KMS-11 (cell line): ENCODE measurements around the gene PDE5A.

Experiments
- H2AFZ ChIP-seq: fragments of 200-600 bp; sonication (generic); 2 replicates; pipeline ENCODE4 v1.6.1; 2016; ENCODE audit warnings: antibody characterized with exemption, mixed run types, low read depth
- H3K27ac ChIP-seq: fragments of 200-600 bp; sonication (generic); 2 replicates; pipeline ENCODE4 v1.6.1; 2016; ENCODE audit warnings: mild to moderate bottlenecking, mixed run types
- H3K27me3 ChIP-seq: fragments of 200-600 bp; sonication (generic); 2 replicates; pipeline ENCODE4 v1.6.1; 2017; ENCODE audit warnings: mild to moderate bottlenecking, low read depth, mixed run types, moderate library complexity; ENCODE audit not compliant: insufficient read depth
- H3K36me3 ChIP-seq: fragments of 200-600 bp; sonication (generic); 2 replicates; pipeline ENCODE4 v1.6.1; 2017; ENCODE audit warnings: mild to moderate bottlenecking, mixed run types; ENCODE audit not compliant: insufficient read depth
- H3K4me1 ChIP-seq: fragments of 200-600 bp; sonication (generic); 2 replicates; pipeline ENCODE4 v1.6.1; 2016; ENCODE audit warnings: mild to moderate bottlenecking, low read depth, mixed run types; ENCODE audit not compliant: poor library complexity, severe bottlenecking
- H3K4me2 ChIP-seq: fragments of 200-600 bp; sonication (generic); 2 replicates; pipeline ENCODE4 v1.7.0; 2016; ENCODE audit warnings: mild to moderate bottlenecking, mixed run types
- H3K4me3 ChIP-seq: fragments of 200-600 bp; sonication (generic); IDR thresholded peaks from 2 replicates; pipeline ENCODE4 v1.6.1; 2017; ENCODE audit warnings: low read depth, low read length, mixed read lengths; ENCODE audit not compliant: insufficient read depth
- H3K79me2 ChIP-seq: fragments of 200-600 bp; sonication (generic); 2 replicates; pipeline ENCODE4 v1.6.1; 2016; ENCODE audit warnings: low read depth, mixed run types; ENCODE audit not compliant: insufficient read depth
- H3K9ac ChIP-seq: fragments of 200-600 bp; sonication (generic); 2 replicates; pipeline ENCODE4 v1.6.1; 2016; ENCODE audit warnings: mild to moderate bottlenecking, mixed run types
- H4K20me1 ChIP-seq: fragments of 200-600 bp; sonication (generic); 2 replicates; pipeline ENCODE4 v1.6.1; 2016; ENCODE audit warnings: mild to moderate bottlenecking, mixed run types; ENCODE audit not compliant: insufficient read depth
- CTCF ChIP-seq: fragments of 200-600 bp; sonication (generic); conservative IDR thresholded peaks from 2 replicates; pipeline ENCODE4 v1.6.1; 2017; ENCODE audit warnings: low read depth, mild to moderate bottlenecking, antibody characterized with exemption, low read length, moderate library complexity, mixed read lengths

Gene PDE5A

GRCh38 chr4:119518915-119519410 is 109.6 kb downstream of the PDE5A start:
- H3K36me3 ChIP-seq = no peaks in the 10 kb centered on the region
- no peak for TF ChIP-seq CTCF
- no peak overlapping the region for H3K9ac ChIP-seq
- H3K79me2 ChIP-seq = no peaks in the 10 kb centered on the region
- H3K27ac ChIP-seq = no peak overlapping the region
- H4K20me1 ChIP-seq = no peaks in the 10 kb centered on the region
- no peak overlapping the region for H2AFZ ChIP-seq
- no peak overlapping the region for H3K4me2 ChIP-seq
- no peak overlapping the region for H3K4me3 ChIP-seq
- no peaks in the 10 kb centered on the region for H3K27me3 ChIP-seq
- no peaks in the 10 kb centered on the region for H3K4me1 ChIP-seq

GRCh38 chr4:119518230-119518892 is 110.2 kb downstream of the PDE5A start:
- H3K9ac ChIP-seq = no peak overlapping the region
- no peaks in the 10 kb centered on the region for H3K36me3 ChIP-seq
- H3K27ac ChIP-seq = no peak overlapping the region
- no peak overlapping the region for H3K4me2 ChIP-seq
- no peak for TF ChIP-seq CTCF
- no peaks in the 10 kb centered on the region for H3K79me2 ChIP-seq
- no peak overlapping the region for H3K4me3 ChIP-seq
- no peaks in the 10 kb centered on the region for H3K4me1 ChIP-seq
- no peaks in the 10 kb centered on the region for H4K20me1 ChIP-seq
- H3K27me3 ChIP-seq = no peaks in the 10 kb centered on the region
- H2AFZ ChIP-seq = no peak overlapping the region

DNA sequence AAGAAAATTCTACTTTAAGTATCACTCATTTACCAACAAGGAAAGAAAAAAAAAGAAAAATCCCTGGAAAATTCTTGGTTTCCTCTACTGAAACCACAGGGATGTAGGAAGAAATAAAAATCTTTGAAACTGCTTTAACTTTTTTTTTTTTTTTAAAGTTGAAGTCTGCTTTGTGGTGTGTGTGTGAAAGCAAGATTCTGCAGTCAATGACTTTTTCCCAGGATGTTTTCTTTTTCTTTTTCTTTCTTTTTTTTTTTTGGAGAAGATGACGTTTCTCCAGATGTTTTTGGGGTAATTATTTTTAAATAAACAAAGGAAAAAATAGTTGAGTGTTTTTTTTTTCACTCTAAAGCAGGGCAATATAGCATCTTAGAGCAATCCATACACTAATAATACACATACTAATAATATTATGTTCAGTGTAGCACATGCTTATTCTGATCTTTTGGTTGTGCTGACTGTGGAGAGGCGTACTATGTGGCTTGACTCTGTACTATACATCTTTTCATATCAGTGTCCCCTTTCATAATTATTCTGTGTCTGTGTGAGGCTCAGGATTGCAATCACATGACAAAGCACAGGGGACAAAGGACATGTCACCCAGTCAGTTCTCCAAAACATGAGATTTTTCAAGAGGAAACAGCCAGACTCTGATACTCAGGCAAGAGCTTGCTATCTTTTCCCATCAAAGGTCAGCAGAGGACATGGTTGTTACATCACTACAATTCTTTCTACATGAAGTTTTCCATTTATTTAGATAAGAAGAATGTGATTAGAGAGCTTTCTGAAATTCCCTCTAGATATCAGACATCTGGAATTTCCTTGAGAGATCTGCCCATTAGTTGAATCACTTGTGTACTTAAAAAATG is 111.0 kb downstream of the PDE5A start:
- Histone ChIP-seq H3K4me1 (no peaks in the 10 kb centered on the region), H3K4me2 (no peak overlapping the region), H3K79me2 (no peaks in the 10 kb centered on the region), H3K27me3 (no peaks in the 10 kb centered on the region), H2AFZ (no peak overlapping the region), H3K9ac (no peak overlapping the region), H4K20me1 (no peaks in the 10 kb centered on the region), H3K36me3 (no peaks in the 10 kb centered on the region), H3K4me3 (no peak overlapping the region), H3K27ac (no peak overlapping the region)
- no peak for TF ChIP-seq CTCF

DNA sequence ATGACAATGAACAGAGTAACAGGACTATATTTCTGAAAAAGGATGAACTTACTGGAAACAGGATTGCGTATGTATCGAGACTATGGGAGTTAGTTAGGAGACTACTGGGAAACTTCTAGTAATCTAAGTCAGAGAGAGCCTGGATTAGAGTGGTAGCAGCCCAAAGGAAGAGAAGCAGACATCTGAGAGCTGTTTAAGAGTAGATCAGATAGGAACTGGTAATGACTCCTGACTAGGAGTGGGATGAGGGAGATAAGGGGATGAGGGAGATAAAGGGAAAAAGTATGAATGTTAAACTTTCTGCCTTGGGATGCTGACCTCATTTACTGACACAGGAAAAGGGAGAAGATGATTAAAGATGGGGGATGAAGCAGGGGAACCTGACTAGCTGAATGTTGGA is 116.2 kb downstream of the PDE5A start:
- Histone ChIP-seq H3K4me3 (no peak overlapping the region), H3K9ac (no peak overlapping the region), H3K27ac (no peak overlapping the region), H4K20me1 (no peaks in the 10 kb centered on the region), H3K27me3 (no peaks in the 10 kb centered on the region), H3K79me2 (no peaks in the 10 kb centered on the region), H3K36me3 (no peaks in the 10 kb centered on the region), H3K4me1 (no peaks in the 10 kb centered on the region), H3K4me2 (no peak overlapping the region), H2AFZ (no peak overlapping the region)
- TF ChIP-seq CTCF = no peak
